Measurements from ENCODE around the gene BEST2. TPM values are rescaled to one million over a fixed set of nuclear protein-coding genes. Genes with fewer than 3 reads are reported as not detected.
"Not testable (repeated sequence)": the region's sequence is repeated elsewhere in the genome, so short reads cannot be mapped to it uniquely, and the experiment has no call there.

Gene BEST2
- total RNA-seq, 1 donor from 2014 or later: not detected

- DNase-seq (ENCODE audit: low read depth) (peak; percentile 63), FAIRE-seq (no peak)
- H3K36me3 ChIP-seq (ENCODE audit: control insufficient read depth, insufficient read depth, low read length): peaks cover 21% of the 10 kb centered on the region
- TF ChIP-seq, protein P1, sequence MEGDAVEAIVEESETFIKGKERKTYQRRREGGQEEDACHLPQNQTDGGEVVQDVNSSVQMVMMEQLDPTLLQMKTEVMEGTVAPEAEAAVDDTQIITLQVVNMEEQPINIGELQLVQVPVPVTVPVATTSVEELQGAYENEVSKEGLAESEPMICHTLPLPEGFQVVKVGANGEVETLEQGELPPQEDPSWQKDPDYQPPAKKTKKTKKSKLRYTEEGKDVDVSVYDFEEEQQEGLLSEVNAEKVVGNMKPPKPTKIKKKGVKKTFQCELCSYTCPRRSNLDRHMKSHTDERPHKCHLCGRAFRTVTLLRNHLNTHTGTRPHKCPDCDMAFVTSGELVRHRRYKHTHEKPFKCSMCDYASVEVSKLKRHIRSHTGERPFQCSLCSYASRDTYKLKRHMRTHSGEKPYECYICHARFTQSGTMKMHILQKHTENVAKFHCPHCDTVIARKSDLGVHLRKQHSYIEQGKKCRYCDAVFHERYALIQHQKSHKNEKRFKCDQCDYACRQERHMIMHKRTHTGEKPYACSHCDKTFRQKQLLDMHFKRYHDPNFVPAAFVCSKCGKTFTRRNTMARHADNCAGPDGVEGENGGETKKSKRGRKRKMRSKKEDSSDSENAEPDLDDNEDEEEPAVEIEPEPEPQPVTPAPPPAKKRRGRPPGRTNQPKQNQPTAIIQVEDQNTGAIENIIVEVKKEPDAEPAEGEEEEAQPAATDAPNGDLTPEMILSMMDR (IDR thresholded peaks at IDR 0.05; ENCODE audit: insufficient read depth, low read length, severe bottlenecking): peak; percentile 97
- no peak overlapping the region for H3K4me3 ChIP-seq (ENCODE audit: low read depth, low read length)
- H3K27me3 ChIP-seq (ENCODE audit: control insufficient read depth, insufficient read depth, low read length): no peaks in the 10 kb centered on the region
Observed at GRCh38 chr19:12796146-12797071, 44.8 kb downstream of the BEST2 start.

DNA sequence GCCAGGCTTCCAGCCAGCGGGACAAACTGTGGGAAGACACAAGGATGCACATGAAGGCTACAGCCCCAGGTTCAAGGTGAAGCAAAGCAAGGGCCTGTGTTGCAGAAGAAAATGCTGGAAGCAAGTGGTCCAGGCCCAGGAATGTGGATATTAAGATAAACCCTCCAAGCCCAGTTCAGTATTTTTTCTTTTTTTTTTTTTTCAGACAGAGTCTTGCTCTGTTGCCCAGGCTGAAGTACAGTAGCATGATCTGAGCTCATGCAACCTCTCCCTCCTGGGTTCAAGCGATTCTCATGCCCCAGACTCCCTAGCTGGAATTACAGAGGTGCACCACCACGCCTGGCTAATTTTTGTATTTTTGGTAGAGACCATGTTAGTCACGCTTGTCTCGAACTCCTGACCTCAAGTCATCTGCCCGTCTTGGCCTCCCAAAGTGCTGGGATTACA lies 45.6 kb downstream of the BEST2 start:
- no peaks in the 10 kb centered on the region for H3K27me3 ChIP-seq (ENCODE audit: control insufficient read depth, insufficient read depth, low read length)
- FAIRE-seq: no peak
- TF ChIP-seq, protein P1 (IDR thresholded peaks at IDR 0.05; ENCODE audit: insufficient read depth, low read length, severe bottlenecking): no peak
- no peak for DNase-seq (ENCODE audit: low read depth)
- H3K36me3 ChIP-seq (ENCODE audit: control insufficient read depth, insufficient read depth, low read length): peaks cover 15% of the 10 kb centered on the region
- H3K4me3 ChIP-seq (ENCODE audit: low read depth, low read length): no peak overlapping the region

DNA sequence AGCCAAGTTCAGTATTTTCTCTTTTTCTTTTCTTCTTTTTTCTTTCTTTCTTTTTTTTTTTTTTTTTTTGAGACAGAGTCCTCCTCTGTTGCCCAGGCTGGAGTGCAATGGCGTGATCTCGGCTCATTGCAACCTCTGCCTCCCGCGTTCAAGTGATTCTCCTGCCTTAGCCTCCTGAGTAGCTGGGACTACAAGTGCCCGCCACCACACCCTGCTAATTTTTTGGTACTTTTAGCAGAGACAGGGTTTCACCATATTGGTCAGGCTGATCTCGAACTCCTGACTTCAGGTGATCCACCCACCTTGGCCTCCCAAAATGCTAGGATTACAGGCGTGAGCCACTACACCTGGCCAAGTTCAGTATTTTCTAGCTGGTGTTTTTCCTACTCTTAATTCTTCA lies 46.0 kb downstream of the BEST2 start:
- FAIRE-seq; DNase-seq (ENCODE audit: low read depth): not testable (repeated sequence)

DNA sequence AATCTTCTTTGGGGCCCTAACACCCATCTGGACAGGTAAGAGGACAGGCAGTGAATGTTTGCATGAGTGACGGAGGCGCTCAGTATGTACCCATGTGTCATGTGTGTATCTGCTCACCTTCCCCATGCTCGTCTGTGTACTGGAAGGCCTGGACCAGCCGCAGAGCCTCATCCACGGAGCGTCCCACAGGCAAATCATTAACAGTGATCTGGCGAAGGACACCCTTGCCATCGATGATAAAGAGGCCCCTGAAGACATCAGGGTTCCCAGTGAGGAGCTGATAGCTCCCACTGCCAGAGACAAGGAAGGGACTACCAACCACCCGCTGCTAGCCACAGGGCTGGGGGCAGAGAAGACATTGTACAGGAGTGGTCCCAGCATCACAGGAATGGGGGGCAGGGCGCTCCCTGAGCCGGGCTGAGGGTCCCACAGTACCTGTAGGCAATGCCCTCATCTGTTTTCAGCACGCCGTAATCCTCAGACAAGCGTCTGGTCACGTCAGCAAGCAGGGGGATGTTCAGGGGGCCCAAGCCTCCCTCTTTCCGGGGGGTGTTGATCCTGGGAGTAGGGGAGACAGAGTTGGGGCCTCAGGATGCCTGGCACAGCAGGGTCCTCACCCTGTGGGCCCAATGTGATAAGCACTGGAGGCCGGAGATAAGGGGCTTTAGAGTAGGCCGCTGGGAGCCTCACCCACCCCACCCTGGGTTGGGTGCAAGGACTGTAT lies 48.3 kb downstream of the BEST2 start:
- no peak for DNase-seq (ENCODE audit: low read depth)
- Histone ChIP-seq H3K27me3 (ENCODE audit: control insufficient read depth, insufficient read depth, low read length) (no peaks in the 10 kb centered on the region), H3K4me3 (ENCODE audit: low read depth, low read length) (no peak overlapping the region), H3K36me3 (ENCODE audit: control insufficient read depth, insufficient read depth, low read length) (peaks cover 11% of the 10 kb centered on the region)
- TF ChIP-seq, protein P1 (IDR thresholded peaks at IDR 0.05; ENCODE audit: insufficient read depth, low read length, severe bottlenecking): no peak
- no peak for FAIRE-seq

More for the DNA sequence above, 46.0 kb downstream of the BEST2 start:
- not testable (repeated sequence) for H3K4me3 ChIP-seq (ENCODE audit: low read depth, low read length); H3K27me3 ChIP-seq (ENCODE audit: control insufficient read depth, insufficient read depth, low read length)
- peaks cover 12% of the 10 kb centered on the region for H3K36me3 ChIP-seq (ENCODE audit: control insufficient read depth, insufficient read depth, low read length)

GRCh38 chr19:12800466-12800770 lies 48.8 kb downstream of the BEST2 start:
- DNase-seq (ENCODE audit: low read depth) (no peak), FAIRE-seq (no peak)
- TF ChIP-seq, protein P1 (IDR thresholded peaks at IDR 0.05; ENCODE audit: insufficient read depth, low read length, severe bottlenecking): no peak
- H3K36me3 ChIP-seq (ENCODE audit: control insufficient read depth, insufficient read depth, low read length): peaks cover 11% of the 10 kb centered on the region
- no peaks in the 10 kb centered on the region for H3K27me3 ChIP-seq (ENCODE audit: control insufficient read depth, insufficient read depth, low read length)
- peak overlapping the region; percentile 74 for H3K4me3 ChIP-seq (ENCODE audit: low read depth, low read length)

DNA sequence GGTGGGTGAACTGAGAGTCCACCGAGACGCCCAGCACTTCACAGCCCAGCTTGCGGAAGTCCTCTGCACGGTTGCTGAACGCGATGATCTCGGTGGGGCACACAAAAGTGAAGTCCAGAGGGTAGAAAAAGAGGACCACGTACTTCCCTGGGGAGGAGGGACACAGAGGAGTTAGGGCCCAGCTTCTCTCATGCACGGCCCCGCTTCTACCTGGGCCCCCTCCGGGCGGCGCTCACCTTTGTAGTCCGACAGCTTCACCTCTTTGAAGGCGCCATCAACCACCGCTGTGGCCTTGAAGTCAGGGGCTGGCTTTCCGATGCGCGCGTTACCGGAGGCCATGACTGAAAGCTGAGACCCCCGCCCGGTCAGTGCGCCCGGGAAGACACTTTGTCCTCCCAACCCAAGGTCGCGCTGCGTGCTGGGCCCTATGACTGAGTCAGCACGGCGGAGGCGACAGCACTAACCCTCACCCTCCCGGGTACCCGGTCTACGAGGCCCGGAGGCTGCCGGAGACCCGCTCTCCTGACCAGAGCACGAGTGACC lies 49.4 kb downstream of the BEST2 start:
- TF ChIP-seq, protein P1 (IDR thresholded peaks at IDR 0.05; ENCODE audit: insufficient read depth, low read length, severe bottlenecking): no peak
- no peak for FAIRE-seq
- Histone ChIP-seq H3K27me3 (ENCODE audit: control insufficient read depth, insufficient read depth, low read length) (no peaks in the 10 kb centered on the region), H3K4me3 (ENCODE audit: low read depth, low read length) (peak overlapping the region; percentile 74), H3K36me3 (ENCODE audit: control insufficient read depth, insufficient read depth, low read length) (peaks cover 11% of the 10 kb centered on the region)
- no peak for DNase-seq (ENCODE audit: low read depth)
